Measurements from ENCODE around the gene SMIM20. TPM values are rescaled to one million over a fixed set of nuclear protein-coding genes. Genes with fewer than 3 reads are reported as not detected.

Gene SMIM20
- total RNA-seq, 6 experiments from 2014 or later, result 18.9 to 26.7 (median 22.0) TPM

DNA sequence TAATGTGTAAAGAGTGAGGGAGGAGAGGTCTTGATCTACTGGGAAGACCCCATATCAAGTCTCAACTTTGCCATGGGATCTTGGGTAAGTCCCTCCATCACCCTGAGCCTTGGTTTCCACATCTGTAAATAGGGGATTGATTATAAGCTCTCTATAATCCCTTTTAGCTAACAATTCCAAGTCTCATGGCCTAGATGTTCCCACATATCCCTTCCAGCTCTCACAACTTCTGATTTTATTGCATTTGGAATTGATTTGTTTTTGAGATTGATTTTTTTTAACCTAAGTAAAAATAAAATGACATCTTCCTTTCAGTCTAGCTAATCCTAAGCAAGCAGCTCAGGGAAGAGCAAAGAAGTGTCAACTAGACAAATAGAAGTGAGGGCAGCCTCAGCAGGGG lies 29.8 kb downstream of the SMIM20 start:
- H3K27me3 Mint-ChIP-seq (ENCODE audit: insufficient read depth), result peaks cover 37% of the 10 kb centered on the region
- H3K4me3 Mint-ChIP-seq, result no peak overlapping the region
- peaks cover 7% of the 10 kb centered on the region for H3K4me1 Mint-ChIP-seq (ENCODE audit: low read depth)
- TF ChIP-seq, protein P1, sequence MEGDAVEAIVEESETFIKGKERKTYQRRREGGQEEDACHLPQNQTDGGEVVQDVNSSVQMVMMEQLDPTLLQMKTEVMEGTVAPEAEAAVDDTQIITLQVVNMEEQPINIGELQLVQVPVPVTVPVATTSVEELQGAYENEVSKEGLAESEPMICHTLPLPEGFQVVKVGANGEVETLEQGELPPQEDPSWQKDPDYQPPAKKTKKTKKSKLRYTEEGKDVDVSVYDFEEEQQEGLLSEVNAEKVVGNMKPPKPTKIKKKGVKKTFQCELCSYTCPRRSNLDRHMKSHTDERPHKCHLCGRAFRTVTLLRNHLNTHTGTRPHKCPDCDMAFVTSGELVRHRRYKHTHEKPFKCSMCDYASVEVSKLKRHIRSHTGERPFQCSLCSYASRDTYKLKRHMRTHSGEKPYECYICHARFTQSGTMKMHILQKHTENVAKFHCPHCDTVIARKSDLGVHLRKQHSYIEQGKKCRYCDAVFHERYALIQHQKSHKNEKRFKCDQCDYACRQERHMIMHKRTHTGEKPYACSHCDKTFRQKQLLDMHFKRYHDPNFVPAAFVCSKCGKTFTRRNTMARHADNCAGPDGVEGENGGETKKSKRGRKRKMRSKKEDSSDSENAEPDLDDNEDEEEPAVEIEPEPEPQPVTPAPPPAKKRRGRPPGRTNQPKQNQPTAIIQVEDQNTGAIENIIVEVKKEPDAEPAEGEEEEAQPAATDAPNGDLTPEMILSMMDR (IDR thresholded peaks at IDR 0.05), result no peak
- H3K9me3 Mint-ChIP-seq, result no peaks in the 10 kb centered on the region
- no peak for DNase-seq
- 0 out of 2 replicates have a peak, but pooled peaks cover 9% of the 10 kb centered on the region for H3K36me3 Mint-ChIP-seq (ENCODE audit: low read depth)
- no peak overlapping the region for H3K27ac Mint-ChIP-seq

DNA sequence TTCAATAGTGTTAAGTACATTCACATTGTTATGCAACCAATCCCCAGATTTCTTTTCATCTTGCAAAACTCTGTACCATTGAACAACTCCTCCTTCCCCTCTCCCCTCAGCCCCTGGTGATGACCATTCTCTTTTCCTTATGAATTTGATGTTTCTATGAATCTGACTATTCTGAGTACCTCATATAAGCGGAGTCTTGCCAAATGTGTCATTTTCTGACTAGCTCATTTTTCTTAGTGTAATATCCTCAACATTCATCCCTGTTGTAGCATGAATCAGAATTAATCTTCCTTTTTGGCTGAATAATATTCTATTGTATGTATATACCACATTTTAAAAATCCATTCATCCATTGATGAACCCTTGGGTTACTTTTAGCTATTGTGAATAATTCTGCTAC lies 34.0 kb downstream of the SMIM20 start:
- no peaks in the 10 kb centered on the region for H3K4me1 Mint-ChIP-seq (ENCODE audit: low read depth)
- DNase-seq, result no peak
- peaks cover 49% of the 10 kb centered on the region for H3K27me3 Mint-ChIP-seq (ENCODE audit: insufficient read depth)
- H3K9me3 Mint-ChIP-seq, result no peaks in the 10 kb centered on the region
- TF ChIP-seq, protein P1 (IDR thresholded peaks at IDR 0.05), result no peak
- no peaks in the 10 kb centered on the region for H3K36me3 Mint-ChIP-seq (ENCODE audit: low read depth)
- H3K4me3 Mint-ChIP-seq, result no peak overlapping the region
- H3K27ac Mint-ChIP-seq, result no peak overlapping the region

DNA sequence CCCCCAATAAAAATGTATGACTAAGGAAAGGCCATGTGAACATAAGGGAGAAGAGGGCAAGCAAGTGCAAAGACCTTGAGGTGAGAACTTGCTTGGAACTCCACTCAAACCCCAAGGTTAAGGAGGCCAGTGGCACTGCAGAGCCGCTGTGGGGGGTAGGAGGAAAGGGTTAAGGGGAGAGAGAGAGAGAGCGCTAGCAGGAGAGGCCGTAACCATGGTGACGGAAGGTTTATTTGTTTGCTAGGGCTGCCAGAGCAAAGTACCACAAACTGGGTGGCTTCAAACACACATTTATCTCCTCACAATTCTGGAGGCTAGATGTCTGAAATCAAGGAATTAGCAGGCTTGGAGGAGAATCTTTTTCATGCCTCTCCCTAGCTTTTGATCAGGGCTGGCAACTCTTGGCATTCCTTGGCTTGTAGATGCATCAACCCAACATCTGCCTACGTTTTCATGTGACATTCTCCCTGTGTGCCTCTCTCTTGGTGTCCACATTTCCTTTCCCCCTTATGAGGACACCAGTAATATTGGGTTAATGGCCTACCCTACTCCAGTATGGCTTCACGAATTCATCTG lies 35.2 kb downstream of the SMIM20 start:
- Mint-ChIP-seq H3K4me3 (no peak overlapping the region), H3K27ac (no peak overlapping the region), H3K36me3 (ENCODE audit: low read depth) (no peaks in the 10 kb centered on the region), H3K9me3 (no peaks in the 10 kb centered on the region), H3K4me1 (ENCODE audit: low read depth) (peaks cover 7% of the 10 kb centered on the region; the same call in 1 of the 2 replicates), H3K27me3 (ENCODE audit: insufficient read depth) (peaks cover 46% of the 10 kb centered on the region)
- TF ChIP-seq, protein P1 (IDR thresholded peaks at IDR 0.05), result no peak
- DNase-seq, result no peak

DNA sequence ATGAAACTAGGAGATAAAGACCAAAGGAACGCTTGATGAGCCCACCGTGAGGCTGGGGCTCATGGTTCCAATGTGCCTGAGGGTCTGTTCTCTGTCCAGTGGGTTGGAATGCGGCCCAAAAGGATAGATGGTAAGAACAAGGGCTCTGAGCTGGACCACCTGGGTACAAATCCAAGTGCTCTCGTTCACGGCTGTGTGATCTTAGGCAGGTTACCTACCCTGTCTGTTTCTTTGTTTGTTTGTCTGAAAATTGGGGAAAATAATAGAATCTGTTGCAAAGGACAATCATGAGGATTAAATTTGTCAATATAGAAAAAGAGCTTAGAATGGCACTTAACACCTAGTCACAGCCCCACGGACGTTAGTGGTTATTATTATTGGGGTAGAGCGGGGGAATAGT lies 36.0 kb downstream of the SMIM20 start:
- DNase-seq, result no peak
- Mint-ChIP-seq H3K27me3 (ENCODE audit: insufficient read depth) (peaks cover 46% of the 10 kb centered on the region), H3K36me3 (ENCODE audit: low read depth) (no peaks in the 10 kb centered on the region), H3K9me3 (no peaks in the 10 kb centered on the region), H3K4me1 (ENCODE audit: low read depth) (peaks cover 7% of the 10 kb centered on the region; the same call in 1 of the 2 replicates), H3K27ac (no peak overlapping the region), H3K4me3 (no peak overlapping the region)
- TF ChIP-seq, protein P1 (IDR thresholded peaks at IDR 0.05), result no peak

DNA sequence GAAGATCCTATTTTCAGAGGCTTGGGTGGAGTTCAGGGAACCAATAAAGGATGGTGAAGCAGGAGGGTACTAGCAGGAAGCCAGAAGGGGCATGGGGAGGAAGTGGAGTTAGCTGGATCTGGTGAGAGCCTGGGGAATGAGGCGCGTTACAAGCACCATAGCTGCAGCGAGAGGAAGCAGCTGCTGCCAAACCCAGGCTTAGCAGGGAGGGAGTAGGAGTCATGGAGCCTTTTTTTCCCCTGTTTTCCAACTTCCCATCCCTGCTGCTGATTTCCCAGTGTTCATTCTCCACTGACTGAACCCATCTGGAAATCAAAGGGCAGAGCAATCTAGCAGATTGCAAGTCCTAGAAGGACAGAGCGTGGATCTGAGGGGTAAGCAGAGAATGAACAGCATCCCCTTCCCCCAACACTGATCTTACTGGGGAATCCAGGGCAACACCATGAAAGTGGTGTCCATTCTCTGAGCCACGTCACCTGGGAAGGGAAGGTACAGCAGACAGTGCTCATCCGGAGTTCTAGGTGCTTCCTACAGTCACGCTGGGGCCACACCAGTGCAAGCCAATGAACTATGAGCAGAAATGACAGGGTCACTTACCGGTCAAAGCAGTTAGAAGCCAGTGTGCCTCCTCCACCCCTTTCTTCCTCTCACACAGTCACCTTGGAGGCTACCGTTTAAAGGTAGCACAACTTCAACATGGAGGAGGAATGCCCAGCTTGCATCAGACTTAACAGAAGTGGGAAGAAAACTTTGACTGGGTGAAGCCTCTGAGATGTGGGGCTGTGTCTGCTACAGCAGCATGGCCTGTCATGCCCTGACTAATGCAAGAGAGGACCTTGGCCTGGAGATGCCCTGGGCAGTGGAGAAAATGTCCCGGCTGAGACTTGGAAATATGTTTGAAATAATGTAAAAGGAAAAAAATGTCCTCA lies 36.7 kb downstream of the SMIM20 start:
- no peaks in the 10 kb centered on the region for H3K36me3 Mint-ChIP-seq (ENCODE audit: low read depth)
- TF ChIP-seq, protein P1 (IDR thresholded peaks at IDR 0.05), result no peak
- DNase-seq, result no peak

More for the DNA sequence above, 36.7 kb downstream of the SMIM20 start:
- Mint-ChIP-seq H3K4me3 (no peak overlapping the region), H3K9me3 (no peaks in the 10 kb centered on the region), H3K27ac (no peak overlapping the region), H3K27me3 (ENCODE audit: insufficient read depth) (peaks cover 44% of the 10 kb centered on the region), H3K4me1 (ENCODE audit: low read depth) (peaks cover 7% of the 10 kb centered on the region; the same call in 1 of the 2 replicates)
